SK-N-SH (cell line): ENCODE data around the gene COL12A1. TPM values are rescaled to one million over a fixed set of nuclear protein-coding genes. Genes with fewer than 3 reads are reported as not detected.
A peak's percentile ranks its signal among the peaks of the same experiment; 100 is the strongest.

Source experiments
- CTCF ChIA-PET: fragments of 300-600, 350-600 bp; formaldehyde crosslinking; extraction: SDS; loops from one replicate; lab custom pipeline; 2021; lab: Yijun Ruan, JAX
- POLR2A ChIA-PET: fragments of 350-600 bp; sonication (Branson Sonifier 250); formaldehyde crosslinking; extraction: SDS; loops from one replicate; lab custom pipeline; 2020; ENCODE audit warnings: antibody characterized with exemption, inconsistent platforms; lab: Yijun Ruan, JAX
- DNase-seq: peaks from one replicate; pipeline ENCODE4 v3.0.0; 2012
- H2AFZ ChIP-seq: fragments of 200-600 bp; sonication (generic); 2 replicates; pipeline ENCODE4 v1.8.1; 2016; ENCODE audit warnings: antibody characterized with exemption, mild to moderate bottlenecking, low read depth
- H3F3A ChIP-seq: fragments of 200-600 bp; sonication (generic); replicated peaks from 2 replicates; pipeline ENCODE3; 2016; ENCODE audit warnings: antibody characterized with exemption, mild to moderate bottlenecking; ENCODE audit not compliant: insufficient read depth
- H3K27ac ChIP-seq, 2 experiments: fragments of 200-500 bp in 1 of 2; fragments of 200-600 bp in 1 of 2; sonication (Bioruptor generic) in 1 of 2; sonication (generic), shearing (Covaris generic) in 1 of 2; 2 replicates each; pipeline versions ENCODE4 v1.5.1 to v1.6.1; 2014 to 2016; ENCODE audit warnings: low read depth in 2 of 2, inconsistent platforms in 1 of 2, low read length in 1 of 2, mild to moderate bottlenecking in 1 of 2, mixed read lengths in 1 of 2
- H3K27me3 ChIP-seq: fragments of 200-600 bp; sonication (generic), shearing (Covaris generic); 2 replicates; pipeline ENCODE4 v1.6.1; 2016; ENCODE audit warnings: mixed run types; ENCODE audit not compliant: insufficient read depth
- H3K36me3 ChIP-seq, 2 experiments: fragments of 200-500 bp in 1 of 2; fragments of 200-600 bp in 1 of 2; sonication (Bioruptor generic) in 1 of 2; sonication (generic) in 1 of 2; replicated peaks in 1 of 2; 2 replicates each; pipeline versions ENCODE3 to v1.5.1; 2014 to 2016; ENCODE audit warnings: low read length in 1 of 2, mild to moderate bottlenecking in 1 of 2; ENCODE audit not compliant: insufficient read depth in 2 of 2, control insufficient read depth in 1 of 2
- H3K4me1 ChIP-seq, 2 experiments: fragments of 200-500 bp in 1 of 2; fragments of 200-600 bp in 1 of 2; sonication (Bioruptor generic) in 1 of 2; sonication (generic), shearing (Covaris generic) in 1 of 2; 2 replicates each; pipeline versions ENCODE4 v1.5.1 to v1.6.1; 2014 to 2016; ENCODE audit warnings: low read depth in 1 of 2, low read length in 1 of 2, mixed run types in 1 of 2; ENCODE audit not compliant: insufficient read depth in 2 of 2, control insufficient read depth in 1 of 2
- H3K4me2 ChIP-seq: fragments of 200-600 bp; sonication (generic), shearing (Covaris generic); 2 replicates; pipeline ENCODE4 v1.6.1; 2017; ENCODE audit warnings: mixed run types
- H3K4me3 ChIP-seq, 2 experiments: fragments of 200-500 bp in 1 of 2; fragments of 200-600 bp in 1 of 2; sonication (Bioruptor generic) in 1 of 2; sonication (generic), shearing (Covaris generic) in 1 of 2; 2 replicates each; pipeline versions ENCODE4 v1.5.1 to v1.8.1; 2014 to 2016; ENCODE audit warnings: low read depth in 2 of 2, inconsistent platforms in 1 of 2, low read length in 1 of 2, mild to moderate bottlenecking in 1 of 2, mixed read lengths in 1 of 2, moderate library complexity in 1 of 2
- H3K79me2 ChIP-seq: fragments of 200-600 bp; sonication (generic); 2 replicates; pipeline ENCODE4 v1.8.1; 2017; ENCODE audit warnings: mild to moderate bottlenecking; ENCODE audit not compliant: insufficient read depth
- H3K9ac ChIP-seq: fragments of 200-600 bp; sonication (generic); 2 replicates; pipeline ENCODE4 v1.6.1; 2017; ENCODE audit warnings: mixed run types
- H3K9me2 ChIP-seq: fragments of 200-600 bp; sonication (generic); 2 replicates; pipeline ENCODE4 v1.6.1; 2017; ENCODE audit warnings: mixed run types
- H3K9me3 ChIP-seq: fragments of 200-600 bp; sonication (generic); 2 replicates; pipeline ENCODE4 v1.6.1; 2017; ENCODE audit warnings: mixed run types, mild to moderate bottlenecking, moderate library complexity
- H4K20me1 ChIP-seq: fragments of 200-600 bp; sonication (generic); 2 replicates; pipeline ENCODE4 v1.6.1; 2017; ENCODE audit warnings: mild to moderate bottlenecking, mixed run types; ENCODE audit not compliant: insufficient read depth
- CHD2 ChIP-seq: fragments of 150-350 bp; IDR thresholded peaks from 2 replicates; pipeline ENCODE4 v1.6.1; 2018; ENCODE audit warnings: low read length; ENCODE audit not compliant: partially characterized antibody
- ELF1 ChIP-seq: IDR thresholded peaks from 2 replicates; pipeline ENCODE4 v1.4.0; 2012
- EP300 ChIP-seq, 2 experiments: IDR thresholded peaks; 2 replicates each; pipeline versions ENCODE4 v1.4.0 to v1.6.1; 2012; ENCODE audit warnings: borderline replicate concordance in 1 of 2, low read depth in 1 of 2, low read length in 1 of 2
- EZH2phosphoT487 ChIP-seq: fragments of 200-600 bp; sonication (generic); IDR thresholded peaks from 2 replicates; pipeline ENCODE4 v1.6.1; 2017; ENCODE audit warnings: low read depth, mixed run types, mild to moderate bottlenecking, antibody characterized with exemption, moderate library complexity, borderline replicate concordance
- FOSL2 ChIP-seq: IDR thresholded peaks from 2 replicates; pipeline ENCODE4 v1.4.0; 2012; ENCODE audit warnings: low read depth, mild to moderate bottlenecking, moderate library complexity, borderline replicate concordance
- GABPA ChIP-seq: IDR thresholded peaks from 2 replicates; pipeline ENCODE4 v1.4.0; 2012; ENCODE audit warnings: low read depth, mild to moderate bottlenecking
- MXI1 ChIP-seq: IDR thresholded peaks from 2 replicates; pipeline ENCODE4 v1.6.1; 2012; ENCODE audit warnings: mild to moderate bottlenecking, low read depth, low read length, improper control_type of control experiment
- NRF1 ChIP-seq: IDR thresholded peaks from 2 replicates; pipeline ENCODE4 v1.6.1; 2012; ENCODE audit warnings: low read depth, mild to moderate bottlenecking, low read length
- POLR2AphosphoS5 ChIP-seq: IDR thresholded peaks from 2 replicates; pipeline ENCODE4 v1.6.1; 2012; ENCODE audit warnings: low read depth, low read length
- RCOR1 ChIP-seq: fragments of 150-350 bp; IDR thresholded peaks from 2 replicates; pipeline ENCODE4 v1.6.1; 2017; ENCODE audit warnings: antibody characterized with exemption, low read length
- RFX5 ChIP-seq: IDR thresholded peaks from 2 replicates; pipeline ENCODE4 v1.6.1; 2012; ENCODE audit warnings: mild to moderate bottlenecking, improper control_type of control experiment, low read length
- SIN3A ChIP-seq: IDR thresholded peaks from 2 replicates; pipeline ENCODE4 v1.6.1; 2012; ENCODE audit warnings: low read depth, mild to moderate bottlenecking, low read length, moderate library complexity, borderline replicate concordance
- SMC3 ChIP-seq: IDR thresholded peaks from 2 replicates; pipeline ENCODE4 v1.6.1; 2012; ENCODE audit warnings: low read depth, low read length, improper control_type of control experiment
- TAF1 ChIP-seq: IDR thresholded peaks from 2 replicates; pipeline ENCODE4 v1.6.1; 2012; ENCODE audit warnings: low read depth, mild to moderate bottlenecking, low read length, moderate library complexity, borderline replicate concordance
- TCF12 ChIP-seq: IDR thresholded peaks from 2 replicates; pipeline ENCODE4 v1.4.0; 2012
- TEAD4 ChIP-seq: IDR thresholded peaks from 2 replicates; pipeline ENCODE4 v1.4.0; 2012; ENCODE audit warnings: mild to moderate bottlenecking, borderline replicate concordance; ENCODE audit not compliant: insufficient read depth
- YY1 ChIP-seq: IDR thresholded peaks from 2 replicates; pipeline ENCODE4 v1.4.0; 2012; ENCODE audit warnings: low read depth, mild to moderate bottlenecking
- WGBS: methylation state at CpG from one replicate; pipeline ENCODE4 v1.1.6; 2017; ENCODE audit warnings: low lambda C conversion rate; 5-methylcytosine and 5-hydroxymethylcytosine counted together
- polyA plus RNA-seq, 3 experiments: library from polyadenylated mRNA; depleted of rRNA; stranded (reverse); fragments of >200 nt; gene quantifications; 2 replicates each; pipeline ENCODE4 v1.2.3, GENCODE V29; 2012
- TF ChIP-seq, protein P1 (sequence below): IDR thresholded peaks from 2 replicates; pipeline ENCODE4 v1.6.1; 2012; ENCODE audit warnings: mild to moderate bottlenecking, low read depth, low read length, moderate library complexity
- TF ChIP-seq, protein P2 (sequence below): IDR thresholded peaks from 2 replicates; pipeline ENCODE4 v1.4.0; 2012; ENCODE audit warnings: low read depth, borderline replicate concordance
- TF ChIP-seq, protein P3 (sequence below): IDR thresholded peaks from 2 replicates; pipeline ENCODE4 v1.4.0; 2012; ENCODE audit warnings: low read depth
- TF ChIP-seq, protein P4 (sequence below): fragments of 150-350 bp; IDR thresholded peaks from 2 replicates; pipeline ENCODE4 v1.6.1; 2017; ENCODE audit warnings: antibody characterized with exemption, low read length, low read depth, borderline replicate concordance

Gene COL12A1
- polyA plus RNA-seq, 1 of the 3 experiments (the other 2 are of a cell fraction): 0.03 TPM

DNA sequence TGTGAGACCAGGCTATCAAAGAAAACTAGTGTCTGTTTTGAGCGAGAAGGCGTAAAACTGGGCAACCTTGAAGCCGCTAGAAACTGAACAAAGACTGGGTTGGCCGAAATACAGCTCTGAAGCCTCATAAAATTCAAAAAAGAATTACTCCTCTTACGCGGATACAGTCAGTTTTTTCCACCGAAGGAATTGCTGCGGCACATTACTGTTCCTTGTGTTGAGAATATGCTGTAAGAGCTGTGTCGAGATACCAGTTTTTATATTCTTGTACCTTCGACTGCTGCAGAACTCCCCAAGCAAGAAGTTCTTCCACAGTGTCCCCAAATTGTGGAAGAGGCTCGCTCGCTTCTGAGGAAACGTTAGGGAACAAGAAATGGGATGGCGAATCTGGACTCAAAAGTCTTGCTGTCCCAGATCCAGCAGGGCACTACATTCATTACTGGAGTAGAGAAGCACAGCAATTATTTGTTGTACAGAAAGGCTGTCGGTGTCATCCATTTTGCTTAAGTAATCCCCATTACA lies 38.3 kb upstream of the COL12A1 start (continued):
- TF ChIP-seq FOSL2 (no peak), TEAD4 (no peak), NRF1 (no peak), EZH2phosphoT487 (no peak), RFX5 (no peak), SMC3 (no peak), YY1 (no peak)

DNA sequence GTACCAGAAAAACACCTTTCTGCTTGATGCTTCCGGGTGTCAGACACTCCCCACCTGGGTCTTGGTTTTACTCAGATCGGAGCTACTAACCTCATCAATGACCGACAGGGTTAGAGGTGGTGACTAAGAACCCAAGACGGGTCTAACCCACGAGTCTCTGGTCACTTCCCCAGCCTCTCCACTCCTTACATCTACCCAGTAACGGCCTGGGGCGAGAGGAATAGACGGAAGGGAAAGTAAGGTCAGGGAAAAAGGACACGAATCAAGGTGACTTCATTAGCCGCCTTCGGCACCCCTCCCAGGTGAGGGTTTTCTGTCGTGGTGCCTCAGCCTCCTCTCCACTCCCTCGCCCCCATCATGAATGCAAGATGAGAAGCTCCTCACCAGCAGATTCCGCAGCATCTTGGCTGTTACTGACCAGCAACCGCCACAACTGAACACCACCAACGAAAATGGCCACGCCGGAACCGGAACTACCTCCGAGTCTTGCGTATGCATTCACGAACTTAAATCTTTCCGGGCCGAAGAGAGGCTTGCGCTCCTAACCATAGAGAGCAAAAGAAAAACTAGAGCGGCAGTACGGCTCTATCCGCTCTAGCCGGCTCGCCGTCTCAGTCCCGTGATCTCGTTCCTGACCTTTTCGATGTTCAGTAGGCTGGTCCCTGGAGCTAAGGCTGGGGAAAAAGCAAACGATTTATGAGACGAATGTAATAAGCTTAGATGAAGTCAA lies 37.6 kb upstream of the COL12A1 start, which contains the start of gene COX7A2:
COX7A2 (minus strand) TSS at position 469 of the 730 bp plus-strand sequence; CDS start at position 402, 67 bp downstream.
- Histone ChIP-seq H3K79me2 (peaks cover 47% of the 10 kb centered on the region), H2AFZ (peak within 1 kb of the TSS; percentile 97), H3K27ac (peak within 1 kb of the TSS; percentile 93 to 95), H3K9ac (peak within 1 kb of the TSS; percentile 92), H3K36me3 (peaks cover 23 to 31% of the 10 kb centered on the region in 2 experiments), H3K4me2 (peak within 1 kb of the TSS; percentile 83), H3K9me2 (no peaks in the 10 kb centered on the region), H3K4me3 (peak within 1 kb of the TSS; percentile 97 to 100), H3K4me1 (peaks cover 0 to 7% of the 10 kb centered on the region in 2 experiments; a peak in 2 of 4 replicates), H3F3A (peaks cover 5% of the 10 kb centered on the region), H3K27me3 (no peaks in the 10 kb centered on the region), H4K20me1 (peaks cover 17% of the 10 kb centered on the region), H3K9me3 (no peaks in the 10 kb centered on the region)
- DNase-seq: peak; percentile 76
- POLR2A ChIA-PET: interaction anchor here (1.0 to 1.3 kb wide), 2 partner anchors 358 to 360 kb away, joined by 3 to 7 read pairs; partner anchors contain the start of gene SENP6
- WGBS: under 1% methylated on average over 31 of the region's 36 CpGs
- CTCF ChIA-PET: interaction anchor here (0.6 to 1.5 kb wide), 8 partner anchors 15 to 284 kb away, joined by 3 to 8 read pairs (median 3); no protein-coding TSS in a partner anchor
- TF ChIP-seq TEAD4 (no peak), GABPA (peak; percentile 97), POLR2AphosphoS5 (peak; percentile 97), TAF1 (peak; percentile 95), ELF1 (peak; percentile 72), RCOR1 (0 out of 2 replicates have a peak, but pooled peaks have one; percentile 28), EP300 (IDR thresholded peaks at IDR 0.05; ENCODE audit: borderline replicate concordance in 1 of 2, low read depth in 1 of 2, low read length in 1 of 2) (peak in 1 of 2 experiments; percentile 16; a peak in 1 of 4 replicates), TCF12 (peak; percentile 41; the same call in 1 of the 2 replicates), YY1 (peak; percentile 89), MXI1 (peak; percentile 81; the same call in 1 of the 2 replicates), RFX5 (peak; percentile 52; the same call in 1 of the 2 replicates), CHD2 (peak; percentile 95), SMC3 (no peak), SIN3A (peak; percentile 75; the same call in 1 of the 2 replicates), EZH2phosphoT487 (no peak)
- TF ChIP-seq, protein P1, sequence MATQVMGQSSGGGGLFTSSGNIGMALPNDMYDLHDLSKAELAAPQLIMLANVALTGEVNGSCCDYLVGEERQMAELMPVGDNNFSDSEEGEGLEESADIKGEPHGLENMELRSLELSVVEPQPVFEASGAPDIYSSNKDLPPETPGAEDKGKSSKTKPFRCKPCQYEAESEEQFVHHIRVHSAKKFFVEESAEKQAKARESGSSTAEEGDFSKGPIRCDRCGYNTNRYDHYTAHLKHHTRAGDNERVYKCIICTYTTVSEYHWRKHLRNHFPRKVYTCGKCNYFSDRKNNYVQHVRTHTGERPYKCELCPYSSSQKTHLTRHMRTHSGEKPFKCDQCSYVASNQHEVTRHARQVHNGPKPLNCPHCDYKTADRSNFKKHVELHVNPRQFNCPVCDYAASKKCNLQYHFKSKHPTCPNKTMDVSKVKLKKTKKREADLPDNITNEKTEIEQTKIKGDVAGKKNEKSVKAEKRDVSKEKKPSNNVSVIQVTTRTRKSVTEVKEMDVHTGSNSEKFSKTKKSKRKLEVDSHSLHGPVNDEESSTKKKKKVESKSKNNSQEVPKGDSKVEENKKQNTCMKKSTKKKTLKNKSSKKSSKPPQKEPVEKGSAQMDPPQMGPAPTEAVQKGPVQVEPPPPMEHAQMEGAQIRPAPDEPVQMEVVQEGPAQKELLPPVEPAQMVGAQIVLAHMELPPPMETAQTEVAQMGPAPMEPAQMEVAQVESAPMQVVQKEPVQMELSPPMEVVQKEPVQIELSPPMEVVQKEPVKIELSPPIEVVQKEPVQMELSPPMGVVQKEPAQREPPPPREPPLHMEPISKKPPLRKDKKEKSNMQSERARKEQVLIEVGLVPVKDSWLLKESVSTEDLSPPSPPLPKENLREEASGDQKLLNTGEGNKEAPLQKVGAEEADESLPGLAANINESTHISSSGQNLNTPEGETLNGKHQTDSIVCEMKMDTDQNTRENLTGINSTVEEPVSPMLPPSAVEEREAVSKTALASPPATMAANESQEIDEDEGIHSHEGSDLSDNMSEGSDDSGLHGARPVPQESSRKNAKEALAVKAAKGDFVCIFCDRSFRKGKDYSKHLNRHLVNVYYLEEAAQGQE: peak; percentile 49; the same call in 1 of the 2 replicates
- TF ChIP-seq, protein P2, sequence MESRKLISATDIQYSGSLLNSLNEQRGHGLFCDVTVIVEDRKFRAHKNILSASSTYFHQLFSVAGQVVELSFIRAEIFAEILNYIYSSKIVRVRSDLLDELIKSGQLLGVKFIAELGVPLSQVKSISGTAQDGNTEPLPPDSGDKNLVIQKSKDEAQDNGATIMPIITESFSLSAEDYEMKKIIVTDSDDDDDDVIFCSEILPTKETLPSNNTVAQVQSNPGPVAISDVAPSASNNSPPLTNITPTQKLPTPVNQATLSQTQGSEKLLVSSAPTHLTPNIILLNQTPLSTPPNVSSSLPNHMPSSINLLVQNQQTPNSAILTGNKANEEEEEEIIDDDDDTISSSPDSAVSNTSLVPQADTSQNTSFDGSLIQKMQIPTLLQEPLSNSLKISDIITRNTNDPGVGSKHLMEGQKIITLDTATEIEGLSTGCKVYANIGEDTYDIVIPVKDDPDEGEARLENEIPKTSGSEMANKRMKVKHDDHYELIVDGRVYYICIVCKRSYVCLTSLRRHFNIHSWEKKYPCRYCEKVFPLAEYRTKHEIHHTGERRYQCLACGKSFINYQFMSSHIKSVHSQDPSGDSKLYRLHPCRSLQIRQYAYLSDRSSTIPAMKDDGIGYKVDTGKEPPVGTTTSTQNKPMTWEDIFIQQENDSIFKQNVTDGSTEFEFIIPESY: peak; percentile 86
- TF ChIP-seq, protein P3, sequence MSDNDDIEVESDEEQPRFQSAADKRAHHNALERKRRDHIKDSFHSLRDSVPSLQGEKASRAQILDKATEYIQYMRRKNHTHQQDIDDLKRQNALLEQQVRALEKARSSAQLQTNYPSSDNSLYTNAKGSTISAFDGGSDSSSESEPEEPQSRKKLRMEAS: peak; percentile 95
- TF ChIP-seq, protein P4, sequence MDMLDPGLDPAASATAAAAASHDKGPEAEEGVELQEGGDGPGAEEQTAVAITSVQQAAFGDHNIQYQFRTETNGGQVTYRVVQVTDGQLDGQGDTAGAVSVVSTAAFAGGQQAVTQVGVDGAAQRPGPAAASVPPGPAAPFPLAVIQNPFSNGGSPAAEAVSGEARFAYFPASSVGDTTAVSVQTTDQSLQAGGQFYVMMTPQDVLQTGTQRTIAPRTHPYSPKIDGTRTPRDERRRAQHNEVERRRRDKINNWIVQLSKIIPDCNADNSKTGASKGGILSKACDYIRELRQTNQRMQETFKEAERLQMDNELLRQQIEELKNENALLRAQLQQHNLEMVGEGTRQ: no peak
